Measurements from ENCODE around the gene CNN2.

Gene CNN2

DNA sequence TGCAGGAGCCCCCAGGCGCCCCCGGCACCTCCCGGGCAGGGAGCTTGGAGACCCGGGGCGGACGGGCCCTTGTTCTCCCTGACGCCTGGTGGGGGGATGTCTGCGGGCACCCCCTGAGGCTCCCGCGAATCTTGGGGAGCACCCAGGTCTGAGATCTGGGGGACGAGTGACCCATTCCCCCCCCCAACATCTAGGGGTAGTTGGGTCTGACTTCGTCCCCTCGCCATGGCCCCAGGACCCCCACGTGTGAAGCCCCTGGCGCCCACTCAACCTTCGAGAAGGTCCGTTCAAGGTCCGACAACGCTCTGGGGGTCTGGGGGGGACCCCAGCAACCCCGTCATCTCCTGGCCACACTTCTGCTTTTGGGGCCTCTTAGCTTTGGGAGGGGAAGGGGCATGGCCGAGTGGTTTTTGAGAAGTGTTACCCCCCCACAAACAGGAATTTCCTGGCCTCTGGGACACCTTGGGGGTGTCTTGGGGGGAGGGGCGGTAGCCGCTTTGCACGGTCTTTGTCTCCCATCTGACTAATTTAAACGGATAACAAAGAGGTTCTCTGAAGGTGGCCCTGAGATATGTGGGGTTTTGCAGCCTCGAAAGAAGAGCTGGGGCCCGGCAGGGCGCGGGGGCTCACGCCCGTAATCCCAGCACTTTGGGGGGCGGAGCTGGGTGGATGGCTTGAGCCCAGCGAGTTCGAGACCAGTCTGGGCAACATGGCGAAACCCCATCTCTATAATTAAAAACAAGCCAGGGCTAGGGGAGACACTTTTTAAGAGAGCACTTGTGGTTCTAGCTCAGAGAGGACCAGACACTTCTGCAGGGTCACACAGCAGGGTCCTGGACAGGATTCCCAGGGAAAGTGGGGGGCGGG lies 608 bp downstream of the CNN2 start:
- DNase-seq (ENCODE audit: low spot score): peak; percentile 29

- no peak for DNase-seq (ENCODE audit: low spot score)
Observed at GRCh38 chr19:1027650-1028061, 1.2 kb downstream of the CNN2 start.

- DNase-seq (ENCODE audit: low spot score): peak; percentile 60
Observed at GRCh38 chr19:1028062-1028926, 1.9 kb downstream of the CNN2 start.

GRCh38 chr19:1032264-1032867 lies 6.0 kb downstream of the CNN2 start:
- DNase-seq (ENCODE audit: low spot score): no peak

DNA sequence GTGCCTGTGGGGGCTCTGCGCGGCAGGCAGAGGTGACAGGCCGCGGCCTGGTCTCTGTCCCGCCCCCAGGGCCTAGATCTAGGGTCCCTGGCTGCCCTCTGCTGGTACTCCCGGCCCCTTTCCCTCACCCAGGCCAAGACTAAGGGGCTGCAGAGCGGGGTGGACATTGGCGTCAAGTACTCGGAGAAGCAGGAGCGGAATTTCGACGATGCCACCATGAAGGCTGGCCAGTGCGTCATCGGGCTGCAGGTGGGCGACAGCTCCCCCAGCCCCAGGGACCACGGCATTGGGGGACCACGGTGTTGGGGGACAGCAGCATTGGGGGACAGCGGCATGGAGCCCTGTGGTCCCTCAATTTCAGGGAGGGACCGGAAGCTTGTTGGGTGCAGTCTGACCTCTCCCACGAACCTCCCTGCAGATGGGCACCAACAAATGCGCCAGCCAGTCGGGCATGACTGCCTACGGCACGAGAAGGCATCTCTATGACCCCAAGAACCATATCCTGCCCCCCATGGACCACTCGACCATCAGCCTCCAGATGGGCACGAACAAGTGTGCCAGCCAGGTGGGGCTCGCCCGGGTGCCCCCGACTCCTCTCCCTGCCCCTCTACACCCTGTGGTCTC lies 9.7 kb downstream of the CNN2 start:
- no peak for DNase-seq (ENCODE audit: low spot score)

- no peak for DNase-seq (ENCODE audit: low spot score)
Observed at GRCh38 chr19:1037621-1038064, 11.2 kb downstream of the CNN2 start.

- no peak for DNase-seq (ENCODE audit: low spot score)
Observed at GRCh38 chr19:1038978-1039645, 12.7 kb downstream of the CNN2 start.

GRCh38 chr19:1039646-1040475 lies 13.5 kb downstream of the CNN2 start, which contains the start of gene ABCA7:
ABCA7 (plus strand) TSS chr19:1040107; CDS start chr19:1041362, 1,255 bp downstream.
- peak; percentile 100 for DNase-seq (ENCODE audit: low spot score)

- DNase-seq (ENCODE audit: low spot score): peak; percentile 96
Observed at GRCh38 chr19:1040476-1041271, 14.3 kb downstream of the CNN2 start.

GRCh38 chr19:1041272-1041834 lies 14.9 kb downstream of the CNN2 start:
- DNase-seq (ENCODE audit: low spot score): no peak

DNA sequence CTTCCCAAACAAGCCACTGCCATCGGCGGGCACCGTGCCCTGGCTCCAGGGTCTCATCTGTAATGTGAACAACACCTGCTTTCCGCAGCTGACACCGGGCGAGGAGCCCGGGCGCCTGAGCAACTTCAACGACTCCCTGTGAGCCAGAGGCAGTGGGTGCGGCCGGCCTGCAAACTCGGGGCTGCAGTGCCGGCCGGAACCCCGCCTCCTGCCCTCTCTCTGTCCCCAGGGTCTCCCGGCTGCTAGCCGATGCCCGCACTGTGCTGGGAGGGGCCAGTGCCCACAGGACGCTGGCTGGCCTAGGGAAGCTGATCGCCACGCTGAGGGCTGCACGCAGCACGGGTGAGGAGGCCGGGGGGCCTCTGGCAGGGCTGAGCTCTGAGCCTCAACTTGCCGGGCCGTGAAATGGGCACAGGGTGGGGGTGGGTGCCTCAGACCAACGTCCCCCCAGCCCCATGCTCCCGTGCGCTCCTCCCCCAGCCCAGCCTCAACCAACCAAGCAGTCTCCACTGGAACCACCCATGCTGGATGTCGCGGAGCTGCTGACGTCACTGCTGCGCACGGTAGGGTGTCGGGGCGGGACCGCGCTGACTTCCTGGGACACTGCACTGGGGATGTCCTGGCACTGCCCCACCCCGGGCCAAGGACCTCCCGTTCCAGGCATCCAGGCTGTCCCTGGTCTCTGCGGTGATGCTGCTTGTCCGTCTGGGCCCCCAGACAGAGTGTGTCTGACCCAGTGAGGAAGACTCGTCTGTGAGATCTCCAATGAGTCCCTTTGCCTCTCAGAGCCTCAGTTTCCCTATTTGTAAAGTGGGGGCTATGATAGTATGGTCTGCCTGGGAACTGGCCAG lies 15.7 kb downstream of the CNN2 start:
- DNase-seq (ENCODE audit: low spot score): no peak

- DNase-seq (ENCODE audit: low spot score): no peak
Observed at GRCh38 chr19:1042689-1043511, 16.5 kb downstream of the CNN2 start.

DNA sequence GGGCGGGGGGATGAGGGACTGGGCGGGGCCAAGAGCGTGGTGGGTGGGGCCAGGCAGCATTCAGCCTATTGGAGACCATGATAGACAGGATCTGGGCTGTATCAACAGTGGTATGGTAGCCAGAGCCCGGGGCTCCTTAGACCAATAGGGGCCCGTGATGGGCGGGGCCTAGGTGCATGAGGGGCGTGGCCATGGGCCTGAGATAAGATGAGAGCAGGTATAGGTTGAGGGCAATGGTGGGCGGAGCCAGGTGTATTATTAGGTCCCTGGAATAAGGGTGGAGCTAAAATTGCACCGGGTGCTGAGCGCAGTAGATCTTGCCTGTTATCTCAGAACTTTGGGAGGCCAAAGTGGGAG lies 18.8 kb downstream of the CNN2 start:
- peak; percentile 55 for DNase-seq (ENCODE audit: low spot score)

GRCh38 chr19:1046117-1046626 lies 19.8 kb downstream of the CNN2 start:
- DNase-seq (ENCODE audit: low spot score): no peak

DNA sequence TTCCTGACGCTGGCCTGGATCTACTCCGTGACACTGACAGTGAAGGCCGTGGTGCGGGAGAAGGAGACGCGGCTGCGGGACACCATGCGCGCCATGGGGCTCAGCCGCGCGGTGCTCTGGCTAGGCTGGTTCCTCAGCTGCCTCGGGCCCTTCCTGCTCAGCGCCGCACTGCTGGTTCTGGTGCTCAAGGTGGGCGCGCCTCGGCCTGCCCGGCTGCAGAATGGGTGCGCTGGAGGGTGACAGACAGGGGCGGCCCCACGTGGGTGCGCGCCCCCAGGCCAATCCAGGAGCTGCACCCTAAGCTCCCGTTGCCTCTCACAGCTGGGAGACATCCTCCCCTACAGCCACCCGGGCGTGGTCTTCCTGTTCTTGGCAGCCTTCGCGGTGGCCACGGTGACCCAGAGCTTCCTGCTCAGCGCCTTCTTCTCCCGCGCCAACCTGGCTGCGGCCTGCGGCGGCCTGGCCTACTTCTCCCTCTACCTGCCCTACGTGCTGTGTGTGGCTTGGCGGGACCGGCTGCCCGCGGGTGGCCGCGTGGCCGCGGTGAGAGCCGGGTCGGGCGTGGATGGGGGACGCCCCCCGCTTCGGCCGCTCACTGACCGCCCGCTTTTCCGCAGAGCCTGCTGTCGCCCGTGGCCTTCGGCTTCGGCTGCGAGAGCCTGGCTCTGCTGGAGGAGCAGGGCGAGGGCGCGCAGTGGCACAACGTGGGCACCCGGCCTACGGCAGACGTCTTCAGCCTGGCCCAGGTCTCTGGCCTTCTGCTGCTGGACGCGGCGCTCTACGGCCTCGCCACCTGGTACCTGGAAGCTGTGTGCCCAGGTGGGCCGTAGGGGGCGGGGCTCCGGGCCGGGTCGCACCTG lies 20.7 kb downstream of the CNN2 start:
- DNase-seq (ENCODE audit: low spot score): no peak

DNA sequence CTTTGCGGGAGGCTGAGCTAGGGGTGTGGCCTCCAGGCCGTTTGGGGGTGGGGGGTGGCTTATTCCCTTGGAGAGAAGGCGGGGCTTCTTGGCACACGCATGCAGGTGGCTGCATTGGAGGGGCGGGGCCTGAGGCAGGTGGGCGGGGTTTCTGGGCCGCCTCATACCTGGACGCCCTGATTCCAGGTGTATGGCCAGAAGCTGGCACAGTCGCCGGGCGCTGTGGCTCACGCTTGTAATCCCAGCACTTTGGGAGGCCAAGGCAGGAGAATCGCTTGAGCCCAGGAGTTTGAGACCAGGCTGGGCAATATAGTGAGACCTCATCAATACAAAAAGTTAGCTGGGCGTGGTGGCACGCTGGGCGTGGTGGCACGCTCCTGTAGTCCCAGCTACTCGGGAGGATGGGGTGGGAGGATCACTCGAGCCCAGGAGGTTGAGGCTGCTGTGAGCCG lies 21.3 kb downstream of the CNN2 start:
- no peak for DNase-seq (ENCODE audit: low spot score)

Measured in CD4-positive, alpha-beta T cell treated with Interleukin-2 at 100 ng/mL for 4 hours (primary cell).